H1 (cell line): Measurements from ENCODE around the gene NME3. TPM values are rescaled to one million over a fixed set of nuclear protein-coding genes. Genes with fewer than 3 reads are reported as not detected.
A peak's percentile ranks its signal among the peaks of the same experiment; 100 is the strongest.

Source experiments
- CTCF ChIA-PET: fragments of 300-600 bp; sonication (Branson Sonifier 250); formaldehyde crosslinking; loops from one replicate; lab custom pipeline; 2021; ENCODE audit not compliant: partially characterized antibody; lab: Charles Lee
- POLR2A ChIA-PET: fragments of 300-600 bp; sonication (Branson Sonifier 250); formaldehyde crosslinking; loops from one replicate; lab custom pipeline; 2021; ENCODE audit warnings: inconsistent platforms; ENCODE audit not compliant: partially characterized antibody; lab: Charles Lee
- DNase-seq, 2 experiments: peaks; one replicate each; pipeline versions ENCODE4 v3.0.0 to v3.0.0-alpha.2; 2010 to 2022; ENCODE audit warnings: low spot score in 2 of 2, low read depth in 1 of 2, mixed read lengths in 1 of 2
- FAIRE-seq: peaks from 2 replicates; lab custom pipeline; 2011; peaks lifted over from hg19 to GRCh38; lab: Jason Lieb, UNC
- H2AFZ ChIP-seq: 2 replicates; pipeline ENCODE4 v1.8.1; 2012; ENCODE audit warnings: low read length, inconsistent platforms
- H2AK5ac ChIP-seq: 2 replicates; pipeline ENCODE4 v1.6.1; 2013; ENCODE audit warnings: low read depth, low read length
- H2BK120ac ChIP-seq: replicated peaks from 2 replicates; pipeline ENCODE3; 2013; ENCODE audit warnings: low read depth, low read length, inconsistent platforms
- H2BK12ac ChIP-seq: 2 replicates; pipeline ENCODE4 v1.6.1; 2013; ENCODE audit warnings: low read depth, low read length
- H2BK15ac ChIP-seq: 2 replicates; pipeline ENCODE4 v1.6.1; 2013; ENCODE audit warnings: low read length
- H2BK20ac ChIP-seq: 2 replicates; pipeline ENCODE4 v1.6.1; 2013; ENCODE audit warnings: low read length
- H2BK5ac ChIP-seq: 2 replicates; pipeline ENCODE4 v1.6.1; 2013; ENCODE audit warnings: low read depth, low read length
- H3K14ac ChIP-seq: 2 replicates; pipeline ENCODE4 v1.6.1; 2013; ENCODE audit warnings: inconsistent platforms; ENCODE audit not compliant: insufficient read length
- H3K18ac ChIP-seq: 2 replicates; pipeline ENCODE4 v1.6.1; 2013; ENCODE audit warnings: low read length; ENCODE audit errors: extremely low read depth
- H3K23ac ChIP-seq: 2 replicates; pipeline ENCODE4 v1.6.1; 2013; ENCODE audit warnings: inconsistent platforms; ENCODE audit not compliant: insufficient read length
- H3K23me2 ChIP-seq: 2 replicates; pipeline ENCODE4 v1.6.1; 2013; ENCODE audit warnings: low read depth, low read length
- H3K27ac ChIP-seq: 2 replicates; pipeline ENCODE4 v1.6.1; 2011; ENCODE audit warnings: low read depth, low read length, inconsistent platforms
- H3K27me3 ChIP-seq, 4 experiments: replicated peaks in 1 of 4; 1 replicate in 1 of 4; 2 replicates in 3 of 4; pipeline versions ENCODE4 v1.6.1 to v1.8.1; 2011 to 2013; ENCODE audit warnings: low read length in 3 of 4, mild to moderate bottlenecking in 3 of 4, inconsistent platforms in 2 of 4, mixed read lengths in 2 of 4, moderate library complexity in 1 of 4; ENCODE audit not compliant: control insufficient read depth in 3 of 4, insufficient read depth in 3 of 4; ENCODE audit errors: extremely low read depth in 1 of 4
- H3K36me3 ChIP-seq, 4 experiments: 2 replicates each; pipeline versions ENCODE4 v1.6.1 to v1.8.1; 2011 to 2013; ENCODE audit warnings: mild to moderate bottlenecking in 4 of 4, low read length in 3 of 4, moderate library complexity in 2 of 4, control low read depth in 1 of 4, inconsistent platforms in 1 of 4; ENCODE audit not compliant: insufficient read depth in 4 of 4, control insufficient read depth in 2 of 4
- H3K4ac ChIP-seq: replicated peaks from 2 replicates; pipeline ENCODE3; 2013; ENCODE audit warnings: low read length, low read depth, mixed read lengths, inconsistent platforms; ENCODE audit not compliant: insufficient read length
- H3K4me1 ChIP-seq, 4 experiments: replicated peaks in 1 of 4; 1 replicate in 1 of 4; 2 replicates in 3 of 4; pipeline versions ENCODE4 v1.6.1 to v1.8.1; 2011 to 2013; ENCODE audit warnings: low read length in 3 of 4, inconsistent platforms in 2 of 4, mixed read lengths in 1 of 4; ENCODE audit not compliant: insufficient read depth in 4 of 4, control insufficient read depth in 3 of 4
- H3K4me2 ChIP-seq, 2 experiments: 2 replicates each; pipeline versions ENCODE4 v1.6.1 to v1.8.1; 2011 to 2013; ENCODE audit warnings: low read depth in 2 of 2, low read length in 2 of 2, control low read depth in 1 of 2, inconsistent platforms in 1 of 2, mild to moderate bottlenecking in 1 of 2; ENCODE audit not compliant: insufficient read depth in 1 of 2
- H3K4me3 ChIP-seq, 4 experiments: fragments of 200-600, 300-600 bp in 1 of 4; sonication (generic), shearing (Covaris generic), sonication (Bioruptor Twin) in 1 of 4; 2 replicates each; pipeline versions ENCODE4 v1.5.1 to v1.8.1; 2011 to 2016; ENCODE audit warnings: low read length in 4 of 4, low read depth in 3 of 4, control low read depth in 2 of 4, inconsistent platforms in 2 of 4, mild to moderate bottlenecking in 2 of 4, mixed read lengths in 1 of 4, moderate library complexity in 1 of 4; ENCODE audit not compliant: insufficient read depth in 2 of 4; ENCODE audit errors: extremely low read depth in 1 of 4
- H3K56ac ChIP-seq: replicated peaks from 2 replicates; pipeline ENCODE3; 2013; ENCODE audit warnings: low read depth, mild to moderate bottlenecking, mixed read lengths, low read length, inconsistent platforms; ENCODE audit not compliant: insufficient read length
- H3K79me1 ChIP-seq: 2 replicates; pipeline ENCODE4 v1.6.1; 2013; ENCODE audit warnings: low read depth, low read length, control low read depth
- H3K79me2 ChIP-seq, 2 experiments: 2 replicates each; pipeline versions ENCODE4 v1.6.1 to v1.8.1; 2012 to 2013; ENCODE audit warnings: low read length in 2 of 2, mild to moderate bottlenecking in 2 of 2, inconsistent platforms in 1 of 2; ENCODE audit not compliant: insufficient read depth in 2 of 2, control insufficient read depth in 1 of 2
- H3K9ac ChIP-seq, 4 experiments: replicated peaks in 1 of 4; 1 replicate in 1 of 4; 2 replicates in 3 of 4; pipeline versions ENCODE4 v1.6.1 to v1.8.1; 2011 to 2013; ENCODE audit warnings: low read depth in 3 of 4, low read length in 3 of 4, control low read depth in 2 of 4, mild to moderate bottlenecking in 2 of 4, moderate library complexity in 2 of 4, inconsistent platforms in 1 of 4; ENCODE audit errors: extremely low read depth in 1 of 4
- H3K9me3 ChIP-seq, 2 experiments: 2 replicates each; pipeline versions ENCODE4 v1.6.1 to v1.8.1; 2012 to 2013; ENCODE audit warnings: mild to moderate bottlenecking in 2 of 2, moderate library complexity in 2 of 2, control low read depth in 1 of 2, inconsistent platforms in 1 of 2, low read depth in 1 of 2, low read length in 1 of 2, mixed read lengths in 1 of 2; ENCODE audit not compliant: insufficient read depth in 2 of 2
- H4K20me1 ChIP-seq, 2 experiments: replicated peaks in 1 of 2; 2 replicates each; pipeline versions ENCODE3 to v1.8.1; 2011 to 2013; ENCODE audit warnings: inconsistent platforms in 2 of 2, low read length in 2 of 2, mild to moderate bottlenecking in 1 of 2; ENCODE audit not compliant: insufficient read depth in 2 of 2, control insufficient read depth in 1 of 2
- H4K5ac ChIP-seq: 2 replicates; pipeline ENCODE4 v1.6.1; 2013; ENCODE audit warnings: low read length, low read depth, mixed read lengths, inconsistent platforms; ENCODE audit not compliant: insufficient read length
- H4K8ac ChIP-seq: 2 replicates; pipeline ENCODE4 v1.8.0; 2013; ENCODE audit warnings: mild to moderate bottlenecking, moderate library complexity, low read length, inconsistent platforms; ENCODE audit not compliant: insufficient read depth; ENCODE audit errors: extremely low read depth
- H4K91ac ChIP-seq: replicated peaks from 2 replicates; pipeline ENCODE3; 2013; ENCODE audit warnings: low read length, mixed read lengths, inconsistent platforms; ENCODE audit not compliant: insufficient read length
- BRCA1 ChIP-seq: IDR thresholded peaks from 2 replicates; pipeline ENCODE4 v1.6.1; 2012; ENCODE audit warnings: low read depth, low read length, improper control_type of control experiment
- EZH2 ChIP-seq: fragments of 200-600 bp; sonication (generic); IDR thresholded peaks from 2 replicates; pipeline ENCODE4 v1.7.1; 2012; ENCODE audit warnings: low read depth, mild to moderate bottlenecking, moderate library complexity, low read length, inconsistent platforms; ENCODE audit not compliant: severe bottlenecking
- MAX ChIP-seq: IDR thresholded peaks from 2 replicates; pipeline ENCODE4 v1.6.1; 2012; ENCODE audit warnings: inconsistent platforms
- NANOG ChIP-seq: IDR thresholded peaks from 2 replicates; pipeline ENCODE4 v1.6.1; 2011; ENCODE audit warnings: low read length, low read depth, mild to moderate bottlenecking, inconsistent platforms; ENCODE audit not compliant: insufficient read depth, poor library complexity, severe bottlenecking
- RBBP5 ChIP-seq: IDR thresholded peaks from 2 replicates; pipeline ENCODE4 v1.7.1; 2012; ENCODE audit warnings: low read depth, mild to moderate bottlenecking, inconsistent platforms, low read length, moderate library complexity, borderline replicate concordance
- RNF2 ChIP-seq: fragments of 200-900, 300-1000 bp; sonication (generic); IDR thresholded peaks from 2 replicates; pipeline ENCODE4 v1.7.1; 2016; ENCODE audit warnings: borderline replicate concordance, low read depth, mild to moderate bottlenecking, antibody characterized with exemption, low read length; ENCODE audit not compliant: poor library complexity, severe bottlenecking; ENCODE audit errors: missing control alignments
- SIX5 ChIP-seq: IDR thresholded peaks from 2 replicates; pipeline ENCODE4 v1.6.1; 2011; ENCODE audit warnings: mild to moderate bottlenecking, low read depth, low read length
- SP2 ChIP-seq: IDR thresholded peaks from 2 replicates; pipeline ENCODE4 v1.6.1; 2012; ENCODE audit warnings: mild to moderate bottlenecking, low read length, inconsistent platforms
- SUZ12 ChIP-seq: fragments of 200-600 bp; sonication (generic); IDR thresholded peaks from 2 replicates; pipeline ENCODE4 v1.6.1; 2012; ENCODE audit warnings: mild to moderate bottlenecking, inconsistent platforms, low read length, moderate library complexity, mixed read lengths
- WGBS, 2 experiments: shearing (Covaris generic) in 1 of 2; methylation state at CpG; one replicate each; pipeline versions ENCODE4 v1.1.6 to v1.1.7; 2013 to 2015; ENCODE audit warnings: low lambda C conversion rate in 2 of 2, mixed read lengths in 2 of 2, inconsistent platforms in 1 of 2, low coverage in 1 of 2, missing lambda C conversion rate in 1 of 2; ENCODE audit not compliant: insufficient replicate concordance in 2 of 2, insufficient coverage in 1 of 2, insufficient read length in 1 of 2; ENCODE audit errors: extremely low coverage in 1 of 2, missing lambda C conversion rate in 1 of 2; 5-methylcytosine and 5-hydroxymethylcytosine counted together
- polyA plus RNA-seq, 7 experiments: library from polyadenylated mRNA; depleted of rRNA in 3 of 7; stranded (reverse) in 5 of 7; unstranded in 2 of 7; fragments of >200 nt in 5 of 7; fragments of 200-250 nt in 2 of 7; gene quantifications; 1 replicate in 5 of 7; 2 replicates in 1 of 7; 4 replicates in 1 of 7; pipeline versions ENCODE4 v1.2.1 to v1.2.3, GENCODE V29; 2011 to 2013; ENCODE audit warnings: missing spikeins in 2 of 7, mixed read lengths in 2 of 7
- total RNA-seq: library from RNA; stranded (reverse); fragmentation: NEBNext Ultra II Directional; extraction: Animal tissue kit (Norgen Biotek cat#: 25700); gene quantifications from 2 replicates; pipeline ENCODE4 v1.2.1, GENCODE V29; 2021

Gene NME3
- total and polyA plus RNA-seq, 2 of the 8 experiments (the other 6 are each of a cell fraction or from before 2014, with no cell fraction given), result 72.5 to 163 TPM

GRCh38 chr16:1763521-1764511, 7.5 kb downstream of the NME3 start:
- Histone ChIP-seq H3K23me2 (no peaks in the 10 kb centered on the region; the same call in 1 of the 2 replicates), H4K5ac (peak overlapping the region; percentile 76), H3K36me3 (peaks cover 3 to 37% (median 7%) of the 10 kb centered on the region in 4 experiments; a peak in 4 of 8 replicates), H4K8ac (peak overlapping the region; percentile 71), H2BK5ac (no peak overlapping the region; the same call in none of the 2 replicates), H2AK5ac (0 out of 2 replicates have a peak overlapping the region, but pooled peaks have one; percentile 14), H2AFZ (no peak overlapping the region), H3K27me3 (no peaks in the 10 kb centered on the region; a peak in 1 of 7 replicates), H3K79me2 (no peaks in the 10 kb centered on the region; a peak in 1 of 4 replicates), H2BK12ac (0 out of 2 replicates have a peak overlapping the region, but pooled peaks have one; percentile 60), H3K4ac (no peak overlapping the region), H4K91ac (peak overlapping the region; percentile 74), H3K9me3 (no peaks in the 10 kb centered on the region; a peak in 1 of 4 replicates), H3K18ac (peak overlapping the region; percentile 78), H3K23ac (no peak overlapping the region), H3K14ac (no peak overlapping the region), H3K79me1 (no peaks in the 10 kb centered on the region), H3K4me3 (peak overlapping the region; percentile 8 to 57 (median 36); a peak in 7 of 8 replicates), H2BK20ac (no peak overlapping the region), H2BK120ac (no peak overlapping the region), H3K4me1 (peaks cover 0 to 13% (median 7%) of the 10 kb centered on the region in 4 experiments; a peak in 5 of 7 replicates), H3K9ac (no peak overlapping the region; a peak in 2 of 7 replicates), H3K27ac (no peak overlapping the region), H3K56ac (no peak overlapping the region), H3K4me2 (peak overlapping the region; percentile 61 to 89), H2BK15ac (peak overlapping the region; percentile 61; the same call in 1 of the 2 replicates), H4K20me1 (peaks cover 1 to 9% of the 10 kb centered on the region in 2 experiments)
- 45% methylated on average over 47 of the region's 81 CpGs; no CpG with 5 or more reads in 1 of the 2 experiments for WGBS, 2 experiments
- no peak for FAIRE-seq
- DNase-seq, result peak; percentile 59 to 92
- CTCF ChIA-PET, result interaction anchor here (0.7 to 3.3 kb wide), 12 partner anchors 9 to 115 kb away, joined by 3 to 21 read pairs (median 6); partner anchors contain the start of genes EME2, IGFALS, MAPK8IP3 and MRPS34
- POLR2A ChIA-PET, result interaction anchor here (0.6 to 13.5 kb wide), 13 partner anchors 9 to 343 kb away, joined by 3 to 246 read pairs (median 3); partner anchors contain the start of genes EME2, JPT2, MAPK8IP3 and MRPS34
- no peak for TF ChIP-seq SUZ12
- no peak for TF ChIP-seq SP2
- TF ChIP-seq RNF2, result peak; percentile 51
- no peak for TF ChIP-seq NANOG
- no peak for TF ChIP-seq BRCA1
- no peak for TF ChIP-seq EZH2
- no peak for TF ChIP-seq RBBP5
- no peak for TF ChIP-seq SIX5
- peak; percentile 100 for TF ChIP-seq MAX
